GM21717 (cell line): ENCODE measurements around the gene GLS.
A peak's percentile ranks its signal among the peaks of the same experiment; 100 is the strongest.
"Not testable (repeated sequence)": the region's sequence is repeated elsewhere in the genome, so short reads cannot be mapped to it uniquely, and the experiment has no call there.

ENCODE experiments used
- ATAC-seq: cut with Tn5 transposase; IDR thresholded peaks from one replicate; pipeline ENCODE4 v1.9.1; 2021; ENCODE audit warnings: mild to moderate bottlenecking, moderate library complexity; ENCODE audit not compliant: unreplicated experiment

Gene GLS

DNA sequence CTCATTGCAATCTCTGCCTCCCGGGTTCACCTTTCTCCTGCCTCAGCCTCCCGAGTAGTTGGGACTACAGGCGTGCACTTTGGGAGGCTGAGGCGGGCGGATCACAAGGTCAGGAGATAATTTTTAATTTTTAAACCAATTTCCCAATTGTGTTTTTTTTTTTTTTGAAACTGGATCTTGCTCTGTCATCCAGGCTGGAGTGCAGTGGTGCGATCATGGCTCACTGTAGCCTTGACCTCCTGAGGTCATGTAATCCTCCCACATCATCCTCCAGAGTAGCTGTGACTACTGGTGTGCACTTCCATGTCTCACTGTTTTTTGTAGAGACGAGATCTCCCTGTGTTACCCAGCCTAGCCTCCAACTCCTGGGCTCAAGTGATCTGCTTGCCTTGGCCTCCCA is 49.3 kb downstream of the GLS start:
- ATAC-seq = no peak

DNA sequence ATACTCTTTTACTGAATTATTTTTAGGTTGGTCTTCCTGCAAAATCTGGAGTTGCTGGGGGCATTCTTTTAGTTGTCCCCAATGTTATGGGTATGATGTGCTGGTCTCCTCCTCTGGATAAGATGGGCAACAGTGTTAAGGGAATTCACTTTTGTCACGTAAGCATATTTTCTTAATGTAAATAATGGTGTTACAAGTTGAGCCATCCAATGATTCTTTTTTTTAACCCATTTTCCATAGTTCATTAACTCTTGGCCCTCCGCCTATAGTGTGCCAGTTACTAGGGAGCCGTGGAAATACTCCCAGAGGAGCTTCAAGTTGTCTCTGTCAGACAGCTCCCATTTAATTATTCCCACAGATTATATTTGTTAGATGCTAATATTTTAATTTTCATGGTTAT is 49.8 kb downstream of the GLS start:
- no peak for ATAC-seq

DNA sequence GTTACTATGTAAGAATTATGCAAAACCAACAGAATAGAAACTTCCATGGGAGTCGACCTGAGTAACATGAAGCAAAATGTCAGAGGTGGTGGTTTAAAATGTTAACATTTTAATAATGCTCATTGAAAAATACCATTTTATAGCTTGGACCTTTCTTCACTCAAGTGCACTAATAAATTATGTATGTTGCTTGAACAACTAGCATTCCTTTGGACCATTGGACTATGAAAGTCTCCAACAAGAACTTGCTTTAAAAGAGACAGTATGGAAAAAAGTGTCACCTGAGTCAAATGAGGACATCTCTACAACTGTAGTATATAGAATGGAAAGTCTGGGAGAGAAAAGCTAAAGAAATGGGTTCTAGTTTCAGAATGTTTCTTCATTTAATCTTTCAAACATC is 51.9 kb downstream of the GLS start:
- no peak for ATAC-seq

GRCh38 chr2:190933361-190933760 is 52.7 kb downstream of the GLS start:
- no peak for ATAC-seq

GRCh38 chr2:190935054-190935453 is 54.4 kb downstream of the GLS start:
- ATAC-seq = no peak

- no peak for ATAC-seq
Observed at GRCh38 chr2:190938771-190939335, 58.2 kb downstream of the GLS start.

GRCh38 chr2:190940454-190940853 is 59.8 kb downstream of the GLS start:
- no peak for ATAC-seq

DNA sequence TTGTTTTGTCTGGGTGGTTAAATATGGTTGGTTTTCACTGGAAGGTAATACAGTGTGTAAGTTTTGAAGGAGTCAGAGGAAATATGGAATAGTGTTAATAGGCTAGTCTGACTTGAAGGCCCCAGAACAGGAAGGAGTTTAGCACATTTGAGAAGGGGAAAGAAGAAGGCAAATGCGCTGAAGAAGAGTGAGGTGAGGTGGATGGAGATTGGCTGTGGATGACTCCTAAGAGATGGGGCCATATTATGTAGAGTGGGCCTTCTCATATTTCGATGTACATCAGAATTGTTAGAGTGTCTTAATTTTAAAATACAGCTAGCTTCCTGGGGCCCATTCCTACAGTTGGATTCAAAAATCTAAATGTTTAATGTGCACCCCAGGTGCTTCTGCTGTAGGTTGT is 61.0 kb downstream of the GLS start:
- no peak for ATAC-seq

- ATAC-seq = no peak
Observed at GRCh38 chr2:190942697-190943096, 62.1 kb downstream of the GLS start.

DNA sequence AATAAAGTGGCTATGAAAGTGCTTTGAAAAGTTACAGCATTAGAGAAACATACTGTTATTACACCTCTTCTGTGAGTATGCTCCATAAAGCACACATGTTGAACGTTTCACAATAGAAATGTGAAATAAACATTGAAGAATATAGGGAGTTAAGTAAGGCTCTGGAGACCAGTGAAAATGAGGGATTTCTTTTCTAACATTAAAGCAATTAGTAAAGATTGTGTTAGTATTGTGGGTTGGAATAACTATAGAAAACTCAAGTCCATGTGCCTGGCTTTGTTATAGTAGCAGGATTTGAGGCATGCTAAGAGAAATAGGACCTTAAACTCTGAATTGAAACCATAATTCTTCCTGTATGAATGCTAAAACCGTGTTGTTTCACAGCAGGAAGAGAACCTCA is 63.1 kb downstream of the GLS start:
- no peak for ATAC-seq

- ATAC-seq = no peak
Observed at GRCh38 chr2:190947141-190947540, 66.5 kb downstream of the GLS start.

DNA sequence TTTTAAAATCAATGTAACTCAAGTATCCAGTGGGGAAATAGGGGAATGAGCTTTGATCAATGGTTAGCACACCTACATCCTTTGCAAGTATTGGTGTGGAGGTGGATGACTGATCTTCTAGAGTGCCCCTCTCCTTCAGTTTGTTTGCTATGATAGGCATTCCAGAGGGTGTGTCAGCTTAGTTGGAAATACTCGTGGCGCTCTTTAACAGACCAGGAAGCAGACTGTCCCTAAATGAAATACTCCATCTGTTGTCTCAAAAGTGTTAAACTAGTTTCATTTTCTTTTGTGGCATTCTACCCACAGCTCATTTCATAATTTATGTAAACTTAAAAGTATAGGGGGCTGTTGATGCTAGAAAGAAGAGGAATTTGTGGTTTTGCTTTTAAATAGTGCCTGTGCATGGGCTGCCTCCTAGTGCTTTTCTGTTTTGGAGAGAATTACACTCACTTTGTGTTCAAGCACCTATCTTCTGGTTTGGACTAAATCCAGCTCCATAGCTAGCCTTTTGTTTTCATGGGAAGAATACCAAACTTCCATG is 67.2 kb downstream of the GLS start:
- ATAC-seq = peak; percentile 77

GRCh38 chr2:190948671-190949070 is 68.0 kb downstream of the GLS start:
- no peak for ATAC-seq

GRCh38 chr2:190950566-190950991 is 70.0 kb downstream of the GLS start:
- ATAC-seq = no peak

- ATAC-seq = no peak
Observed at GRCh38 chr2:190953257-190953656, 72.6 kb downstream of the GLS start.

DNA sequence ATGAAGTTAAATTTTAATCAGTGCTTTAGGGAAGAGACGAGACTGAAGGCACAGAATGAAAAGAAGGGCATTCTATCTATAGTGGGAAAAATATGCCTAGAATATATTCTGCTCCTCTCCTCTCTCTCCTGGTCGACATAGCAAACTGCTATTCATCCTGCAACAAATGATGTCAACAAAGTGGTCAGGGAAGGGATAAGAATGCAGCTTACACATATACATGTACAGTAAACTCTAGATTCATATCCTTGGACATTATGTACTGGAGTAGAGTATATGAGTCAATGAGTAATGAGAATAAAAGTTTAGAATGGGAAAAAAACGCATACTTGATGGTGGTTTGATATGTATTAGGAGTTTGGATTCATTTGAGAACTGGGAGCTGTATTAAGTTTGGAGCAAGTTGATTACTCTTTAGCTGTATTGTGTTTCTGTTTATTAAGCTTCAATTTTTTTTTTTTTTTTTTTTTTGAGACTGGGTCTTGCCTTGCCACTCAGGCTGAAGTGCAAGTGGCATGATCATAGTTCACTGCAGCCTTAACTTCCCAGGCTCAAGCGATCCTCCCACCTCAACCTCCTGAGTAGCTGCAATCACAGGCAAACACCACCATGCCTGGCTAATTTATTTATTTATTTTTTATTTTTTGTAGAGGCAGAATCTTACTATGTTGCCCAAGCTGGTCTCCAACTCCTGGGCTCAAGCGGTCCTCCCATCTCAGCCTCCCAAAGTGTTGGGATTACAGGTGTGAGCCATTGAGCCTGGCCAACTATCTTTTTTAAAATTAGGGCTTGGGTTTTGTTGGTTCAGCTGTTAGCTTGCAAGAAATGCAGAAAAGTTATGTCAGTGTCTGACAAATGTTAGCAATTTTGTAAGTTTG is 79.5 kb downstream of the GLS start:
- ATAC-seq = no peak

DNA sequence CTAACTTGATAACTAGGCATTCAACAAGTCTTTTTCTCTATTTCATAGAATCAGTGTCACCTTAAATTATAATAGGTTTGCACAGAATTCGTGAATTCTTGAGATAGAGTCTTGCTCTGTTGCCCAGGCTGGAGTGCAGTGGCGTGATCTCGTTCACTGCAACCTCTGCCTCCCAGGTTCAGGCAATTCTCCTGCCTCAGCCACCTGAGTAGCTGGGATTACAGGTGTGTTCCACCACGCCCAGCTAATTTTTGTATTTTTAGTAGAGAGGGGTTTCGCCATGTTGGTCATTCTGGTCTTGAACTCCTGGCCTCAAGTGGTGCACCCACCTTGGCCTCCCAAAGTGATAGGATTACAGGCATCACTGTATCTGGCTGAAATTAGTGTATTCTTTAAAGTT is 80.5 kb downstream of the GLS start:
- ATAC-seq = not testable (repeated sequence)

DNA sequence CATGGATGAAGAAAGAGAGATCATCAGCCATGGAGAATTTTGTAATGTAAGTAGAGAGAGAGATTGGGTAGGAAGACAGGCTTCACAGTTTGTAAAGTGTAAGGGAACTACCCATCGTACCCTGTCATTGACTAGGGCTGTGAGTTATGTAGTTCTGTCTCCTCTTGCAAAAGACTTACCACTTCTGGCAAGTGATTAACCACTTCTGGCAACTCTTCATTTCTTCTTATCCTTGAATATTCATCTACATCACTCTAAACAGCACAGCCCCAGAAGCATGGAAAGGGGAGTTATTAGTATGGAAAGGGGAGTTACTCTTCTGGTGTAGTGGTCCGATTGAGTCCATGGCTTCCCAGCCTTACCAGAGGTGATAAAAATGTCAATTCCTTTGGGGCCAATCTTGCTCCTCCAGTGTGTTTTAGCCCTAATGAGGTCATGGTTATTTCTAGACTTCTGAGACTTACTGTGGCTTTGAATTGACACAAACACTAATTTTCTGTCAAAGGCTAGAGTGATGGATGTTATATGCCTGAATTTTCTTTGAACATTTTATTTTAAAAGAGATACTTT is 81.4 kb downstream of the GLS start:
- ATAC-seq = no peak

DNA sequence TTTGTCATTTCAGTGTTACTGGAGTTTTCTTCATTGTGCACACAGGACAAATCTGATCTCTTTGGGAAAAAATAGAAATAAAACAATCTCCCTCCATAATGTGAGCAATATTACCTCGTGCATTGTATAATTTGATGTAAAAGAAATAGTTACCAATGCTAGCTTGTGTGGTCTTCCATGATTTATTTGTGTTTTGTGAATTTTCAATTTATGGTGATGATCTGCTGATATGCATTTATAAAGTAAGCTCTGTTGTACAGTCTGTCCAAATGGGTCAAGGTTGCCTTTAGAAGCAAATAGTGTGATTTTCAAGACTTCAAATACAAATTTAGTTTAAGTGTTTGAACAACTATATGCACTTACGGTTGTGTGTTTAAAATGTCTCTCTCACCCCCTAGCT is 82.5 kb downstream of the GLS start:
- ATAC-seq = no peak

DNA sequence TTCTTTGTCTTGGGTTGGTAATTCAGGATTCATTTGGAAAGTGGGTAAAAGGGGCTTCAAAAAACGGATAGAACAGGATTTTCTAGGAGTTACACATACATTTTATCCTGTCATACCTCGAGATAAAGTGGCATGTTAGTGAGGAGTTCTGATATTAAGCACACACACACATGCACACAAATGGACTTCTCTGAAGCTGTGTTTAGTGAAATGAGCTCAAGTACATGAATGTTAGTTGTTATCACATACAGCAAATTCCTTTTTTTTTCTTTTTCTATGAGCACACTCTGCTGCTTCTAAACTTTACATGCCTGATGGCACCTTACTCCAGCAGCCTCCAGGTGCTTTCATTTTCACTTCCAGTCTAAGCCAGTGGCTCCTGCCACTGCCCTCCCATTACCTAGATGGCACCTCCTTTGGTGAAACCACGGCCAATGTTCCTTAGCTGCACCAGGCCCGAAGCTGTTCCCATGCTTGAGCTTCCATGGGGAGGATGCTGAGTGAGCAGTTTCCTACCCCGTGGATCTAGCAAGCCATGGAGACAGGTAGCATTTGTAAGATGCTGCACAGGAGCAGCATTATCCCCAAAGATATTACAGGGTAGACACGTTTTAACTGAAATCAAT is 83.7 kb downstream of the GLS start:
- peak; percentile 41 for ATAC-seq

- no peak for ATAC-seq
Observed at GRCh38 chr2:190965580-190966222, 85.1 kb downstream of the GLS start.
